Measurements from ENCODE around the gene BTBD1. TPM values are rescaled to one million over a fixed set of nuclear protein-coding genes. Genes with fewer than 3 reads are reported as not detected.

Gene BTBD1
- total RNA-seq, 1 experiment from 2014 or later: 67.0 TPM

Small RNA genes within 50 kb of the gene (small RNA-seq; reads per million reads assigned to genes)
- gene MIR4515: 0 reads per million in 2 experiments

Other genes with a start within 250 kb of the BTBD1 start
- gene HOMER2, start 114.5 kb downstream of the BTBD1 start, total RNA-seq (2014; rRNA removed; shearing (Covaris generic)): 16.9 and 18.5 TPM in 2 replicates
- 22.0 and 23.3 TPM in 2 replicates for gene RAMAC, start 81.0 kb downstream of the BTBD1 start, total RNA-seq (2014; rRNA removed; shearing (Covaris generic))
- 17.5 and 23.3 TPM in 2 replicates for gene C15orf40, start 55.6 kb downstream of the BTBD1 start, total RNA-seq (2014; rRNA removed; shearing (Covaris generic))
- 0.29 and 0.37 TPM in 2 replicates for gene TM6SF1, start 40.4 kb upstream of the BTBD1 start, total RNA-seq (2014; rRNA removed; shearing (Covaris generic))
- gene HDGFL3, start 140.6 kb upstream of the BTBD1 start, total RNA-seq (2014; rRNA removed; shearing (Covaris generic)): 51.5 and 61.2 TPM in 2 replicates
- not detected in 2 replicates for gene BNC1, start 217.4 kb upstream of the BTBD1 start, total RNA-seq (2014; rRNA removed; shearing (Covaris generic))